Measurements from ENCODE around the gene PTPRZ1. TPM values are rescaled to one million over a fixed set of nuclear protein-coding genes. Genes with fewer than 3 reads are reported as not detected.

PTPRZ1 gene
- polyA plus RNA-seq, 1 of the 3 experiments (the other 2 are of a cell fraction), result not detected

DNA sequence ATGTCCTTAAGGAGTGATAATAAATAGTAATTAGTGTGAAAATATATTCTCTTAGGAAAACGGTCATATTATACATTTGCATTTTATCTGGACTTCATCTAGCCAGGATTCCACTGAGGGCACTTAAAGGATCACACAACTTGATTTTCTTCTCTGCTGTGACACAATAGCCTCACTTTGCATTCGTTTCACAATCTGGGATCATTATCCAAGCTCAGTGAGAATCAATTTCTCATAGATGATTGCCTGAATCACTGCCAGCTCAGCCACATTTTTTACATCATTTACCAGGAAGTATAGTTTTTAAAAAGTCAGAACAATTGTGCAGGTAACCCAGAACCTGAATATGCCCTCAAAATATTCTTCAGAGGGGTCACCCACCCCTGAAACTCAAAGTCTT is 68.9 kb downstream of the PTPRZ1 start:
- Histone ChIP-seq H3K9me3 (no peaks in the 10 kb centered on the region), H3K27me3 (ENCODE audit: insufficient read depth) (peaks cover 8% of the 10 kb centered on the region), H3K4me1 (ENCODE audit: control insufficient read depth in 1 of 2, insufficient read depth in 2 of 2, low read depth in 1 of 2, low read length in 1 of 2) (no peaks in the 10 kb centered on the region), H3K9ac (no peak overlapping the region), H3K9me2 (no peaks in the 10 kb centered on the region), H3K27ac (ENCODE audit: low read depth in 2 of 2, low read length in 1 of 2) (no peak overlapping the region), H4K20me1 (ENCODE audit: insufficient read depth) (no peaks in the 10 kb centered on the region), H3K79me2 (ENCODE audit: insufficient read depth) (no peaks in the 10 kb centered on the region), H3F3A (replicated peaks; ENCODE audit: insufficient read depth) (no peaks in the 10 kb centered on the region), H3K4me3 (ENCODE audit: low read depth in 2 of 2, low read length in 1 of 2) (no peak overlapping the region), H3K36me3 (replicated peaks in 1 of 2; ENCODE audit: control insufficient read depth in 1 of 2, insufficient read depth in 2 of 2, low read length in 1 of 2) (no peaks in the 10 kb centered on the region), H2AFZ (ENCODE audit: low read depth) (no peak overlapping the region), H3K4me2 (no peak overlapping the region)
- CTCF ChIA-PET, result interaction anchor here (0.6 to 1.9 kb wide), 2 partner anchors 53 to 97 kb away, joined by 3 to 5 read pairs; no protein-coding TSS in a partner anchor
- POLR2A ChIA-PET, result no interaction called here
- WGBS (ENCODE audit: low lambda C conversion rate), result 2% methylated on average over 2 of the region's 2 CpGs
- no peak for DNase-seq
- TF ChIP-seq SMC3 (IDR thresholded peaks at IDR 0.05; ENCODE audit: low read depth, low read length) (no peak), GABPA (IDR thresholded peaks at IDR 0.05; ENCODE audit: low read depth) (no peak), TEAD4 (IDR thresholded peaks at IDR 0.05; ENCODE audit: borderline replicate concordance, insufficient read depth) (no peak), EP300 (IDR thresholded peaks at IDR 0.05; ENCODE audit: borderline replicate concordance in 1 of 2, low read depth in 1 of 2, low read length in 1 of 2) (no peak), MEF2A (IDR thresholded peaks at IDR 0.05; ENCODE audit: borderline replicate concordance, low read depth) (no peak), TCF12 (IDR thresholded peaks at IDR 0.05) (no peak), RFX5 (IDR thresholded peaks at IDR 0.05; ENCODE audit: low read length) (no peak), CHD2 (IDR thresholded peaks at IDR 0.05; ENCODE audit: low read length, partially characterized antibody) (no peak), NRF1 (IDR thresholded peaks at IDR 0.05; ENCODE audit: low read depth, low read length) (no peak), SIN3A (IDR thresholded peaks at IDR 0.05; ENCODE audit: borderline replicate concordance, low read depth, low read length) (no peak)
- TF ChIP-seq, protein P1, sequence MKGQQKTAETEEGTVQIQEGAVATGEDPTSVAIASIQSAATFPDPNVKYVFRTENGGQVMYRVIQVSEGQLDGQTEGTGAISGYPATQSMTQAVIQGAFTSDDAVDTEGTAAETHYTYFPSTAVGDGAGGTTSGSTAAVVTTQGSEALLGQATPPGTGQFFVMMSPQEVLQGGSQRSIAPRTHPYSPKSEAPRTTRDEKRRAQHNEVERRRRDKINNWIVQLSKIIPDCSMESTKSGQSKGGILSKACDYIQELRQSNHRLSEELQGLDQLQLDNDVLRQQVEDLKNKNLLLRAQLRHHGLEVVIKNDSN (IDR thresholded peaks at IDR 0.05; ENCODE audit: borderline replicate concordance, low read depth), result no peak
- TF ChIP-seq, protein P2, sequence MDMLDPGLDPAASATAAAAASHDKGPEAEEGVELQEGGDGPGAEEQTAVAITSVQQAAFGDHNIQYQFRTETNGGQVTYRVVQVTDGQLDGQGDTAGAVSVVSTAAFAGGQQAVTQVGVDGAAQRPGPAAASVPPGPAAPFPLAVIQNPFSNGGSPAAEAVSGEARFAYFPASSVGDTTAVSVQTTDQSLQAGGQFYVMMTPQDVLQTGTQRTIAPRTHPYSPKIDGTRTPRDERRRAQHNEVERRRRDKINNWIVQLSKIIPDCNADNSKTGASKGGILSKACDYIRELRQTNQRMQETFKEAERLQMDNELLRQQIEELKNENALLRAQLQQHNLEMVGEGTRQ (IDR thresholded peaks at IDR 0.05; ENCODE audit: borderline replicate concordance, low read depth, low read length), result no peak

DNA sequence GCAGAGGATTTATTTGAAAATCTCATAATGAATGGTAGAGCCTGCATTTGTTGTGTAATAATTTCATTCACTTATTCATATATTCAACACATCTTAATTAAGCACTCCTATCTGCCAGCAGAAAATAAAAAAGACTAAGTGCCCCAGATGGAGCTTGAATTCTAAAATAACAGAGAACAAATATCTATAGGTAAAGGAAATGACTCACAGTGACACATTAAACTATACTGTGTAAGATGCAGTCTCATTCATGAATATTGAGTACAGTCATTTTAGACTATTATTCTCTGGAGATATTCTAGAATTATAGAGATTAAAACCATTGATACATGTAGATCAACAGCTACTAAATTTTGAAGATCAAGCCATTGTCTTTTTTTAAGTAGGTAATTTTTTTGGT is 72.1 kb downstream of the PTPRZ1 start:
- no peaks in the 10 kb centered on the region for H4K20me1 ChIP-seq (ENCODE audit: insufficient read depth)
- ChIA-PET CTCF (interaction anchor here (2.1 to 2.3 kb wide), 2 partner anchors 11 to 49 kb away, joined by 11 to 13 read pairs; no protein-coding TSS in a partner anchor), POLR2A (no interaction called here)
- no peaks in the 10 kb centered on the region for H3F3A ChIP-seq (replicated peaks; ENCODE audit: insufficient read depth)
- no peak overlapping the region for H3K4me2 ChIP-seq
- H3K36me3 ChIP-seq (replicated peaks in 1 of 2; ENCODE audit: control insufficient read depth in 1 of 2, insufficient read depth in 2 of 2, low read length in 1 of 2), result no peaks in the 10 kb centered on the region
- no peaks in the 10 kb centered on the region for H3K79me2 ChIP-seq (ENCODE audit: insufficient read depth)
- H2AFZ ChIP-seq (ENCODE audit: low read depth), result no peak overlapping the region
- H3K9ac ChIP-seq, result no peak overlapping the region
- H3K27ac ChIP-seq (ENCODE audit: low read depth in 2 of 2, low read length in 1 of 2), result no peak overlapping the region
- H3K27me3 ChIP-seq (ENCODE audit: insufficient read depth), result no peaks in the 10 kb centered on the region
- no peak for DNase-seq
- TF ChIP-seq MEF2A (IDR thresholded peaks at IDR 0.05; ENCODE audit: borderline replicate concordance, low read depth) (no peak), SIN3A (IDR thresholded peaks at IDR 0.05; ENCODE audit: borderline replicate concordance, low read depth, low read length) (no peak), EZH2phosphoT487 (IDR thresholded peaks at IDR 0.05; ENCODE audit: borderline replicate concordance, low read depth) (no peak), ELF1 (IDR thresholded peaks at IDR 0.05) (no peak), GATA2 (CRISPR knock-in tag; IDR thresholded peaks at IDR 0.05) (no peak), MXI1 (IDR thresholded peaks at IDR 0.05; ENCODE audit: low read depth, low read length) (no peak), YY1 (IDR thresholded peaks at IDR 0.05; ENCODE audit: low read depth) (no peak), TEAD4 (IDR thresholded peaks at IDR 0.05; ENCODE audit: borderline replicate concordance, insufficient read depth) (no peak), TAF1 (IDR thresholded peaks at IDR 0.05; ENCODE audit: borderline replicate concordance, low read depth, low read length) (no peak), SMC3 (IDR thresholded peaks at IDR 0.05; ENCODE audit: low read depth, low read length) (no peak)
- TF ChIP-seq, protein P3, sequence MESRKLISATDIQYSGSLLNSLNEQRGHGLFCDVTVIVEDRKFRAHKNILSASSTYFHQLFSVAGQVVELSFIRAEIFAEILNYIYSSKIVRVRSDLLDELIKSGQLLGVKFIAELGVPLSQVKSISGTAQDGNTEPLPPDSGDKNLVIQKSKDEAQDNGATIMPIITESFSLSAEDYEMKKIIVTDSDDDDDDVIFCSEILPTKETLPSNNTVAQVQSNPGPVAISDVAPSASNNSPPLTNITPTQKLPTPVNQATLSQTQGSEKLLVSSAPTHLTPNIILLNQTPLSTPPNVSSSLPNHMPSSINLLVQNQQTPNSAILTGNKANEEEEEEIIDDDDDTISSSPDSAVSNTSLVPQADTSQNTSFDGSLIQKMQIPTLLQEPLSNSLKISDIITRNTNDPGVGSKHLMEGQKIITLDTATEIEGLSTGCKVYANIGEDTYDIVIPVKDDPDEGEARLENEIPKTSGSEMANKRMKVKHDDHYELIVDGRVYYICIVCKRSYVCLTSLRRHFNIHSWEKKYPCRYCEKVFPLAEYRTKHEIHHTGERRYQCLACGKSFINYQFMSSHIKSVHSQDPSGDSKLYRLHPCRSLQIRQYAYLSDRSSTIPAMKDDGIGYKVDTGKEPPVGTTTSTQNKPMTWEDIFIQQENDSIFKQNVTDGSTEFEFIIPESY (IDR thresholded peaks at IDR 0.05; ENCODE audit: borderline replicate concordance, low read depth), result no peak
- TF ChIP-seq, protein P1 (IDR thresholded peaks at IDR 0.05; ENCODE audit: borderline replicate concordance, low read depth), result no peak
- TF ChIP-seq, protein P4, sequence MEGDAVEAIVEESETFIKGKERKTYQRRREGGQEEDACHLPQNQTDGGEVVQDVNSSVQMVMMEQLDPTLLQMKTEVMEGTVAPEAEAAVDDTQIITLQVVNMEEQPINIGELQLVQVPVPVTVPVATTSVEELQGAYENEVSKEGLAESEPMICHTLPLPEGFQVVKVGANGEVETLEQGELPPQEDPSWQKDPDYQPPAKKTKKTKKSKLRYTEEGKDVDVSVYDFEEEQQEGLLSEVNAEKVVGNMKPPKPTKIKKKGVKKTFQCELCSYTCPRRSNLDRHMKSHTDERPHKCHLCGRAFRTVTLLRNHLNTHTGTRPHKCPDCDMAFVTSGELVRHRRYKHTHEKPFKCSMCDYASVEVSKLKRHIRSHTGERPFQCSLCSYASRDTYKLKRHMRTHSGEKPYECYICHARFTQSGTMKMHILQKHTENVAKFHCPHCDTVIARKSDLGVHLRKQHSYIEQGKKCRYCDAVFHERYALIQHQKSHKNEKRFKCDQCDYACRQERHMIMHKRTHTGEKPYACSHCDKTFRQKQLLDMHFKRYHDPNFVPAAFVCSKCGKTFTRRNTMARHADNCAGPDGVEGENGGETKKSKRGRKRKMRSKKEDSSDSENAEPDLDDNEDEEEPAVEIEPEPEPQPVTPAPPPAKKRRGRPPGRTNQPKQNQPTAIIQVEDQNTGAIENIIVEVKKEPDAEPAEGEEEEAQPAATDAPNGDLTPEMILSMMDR (IDR thresholded peaks at IDR 0.05), result no peak
- H3K4me1 ChIP-seq (ENCODE audit: control insufficient read depth in 1 of 2, insufficient read depth in 2 of 2, low read depth in 1 of 2, low read length in 1 of 2), result no peaks in the 10 kb centered on the region
- no peak overlapping the region for H3K4me3 ChIP-seq (ENCODE audit: low read depth in 2 of 2, low read length in 1 of 2)
- no peaks in the 10 kb centered on the region for H3K9me2 ChIP-seq
- H3K9me3 ChIP-seq, result no peaks in the 10 kb centered on the region
